Measurements from ENCODE around the gene TP53BP1. TPM values are rescaled to one million over a fixed set of nuclear protein-coding genes. Genes with fewer than 3 reads are reported as not detected.
"Not testable (repeated sequence)": the region's sequence is repeated elsewhere in the genome, so short reads cannot be mapped to it uniquely, and the experiment has no call there.

TP53BP1 gene
- total RNA-seq (100 to 1,000 TPM in 1 of 2 donors, 10 to 100 TPM in 1; 96.0 to 109 TPM), polyA plus RNA-seq (ENCODE audit: insufficient read length in 2 of 2) (10 to 100 TPM; 78.8 to 81.5 TPM)
- long read RNA-seq, donor 1, full-length matches to known transcripts, result 4 of 137 reads
- long read RNA-seq, donor 1, partial matches to known transcripts, result 133 of 137 reads
- long read RNA-seq, donor 1, other reads (novel, unspliced or antisense), result 0 of 137 reads
- long read RNA-seq, donor 2, partial matches to known transcripts, result 16 of 19 reads
- long read RNA-seq, donor 2, other reads (novel, unspliced or antisense), result 0 of 19 reads
- long read RNA-seq, donor 3, partial matches to known transcripts, result 8 of 8 reads
- long read RNA-seq, donor 3, other reads (novel, unspliced or antisense), result 0 of 8 reads
- long read RNA-seq, donor 4, partial matches to known transcripts, result 75 of 77 reads
- long read RNA-seq, donor 4, other reads (novel, unspliced or antisense), result 0 of 77 reads

GRCh38 chr15:43492673-43493601 is at the start of gene TP53BP1:
TP53BP1 (minus strand) TSS chr15:43493156; CDS start chr15:43493043, 113 bp downstream.
- peak; percentile 86 to 99 (median 94) for DNase-seq (ENCODE audit: low read depth in 4 of 6, low spot score in 6 of 6)
- no peaks in the 10 kb centered on the region for H3K9me3 ChIP-seq (ENCODE audit: control insufficient read depth, insufficient read depth, low read length)
- peaks cover 18% of the 10 kb centered on the region for H3K36me3 ChIP-seq (ENCODE audit: control insufficient read depth, insufficient read depth, low read length)
- H3K4me1 ChIP-seq (ENCODE audit: control insufficient read depth, insufficient read depth, low read length), result peaks cover 6% of the 10 kb centered on the region
- peak within 1 kb of the TSS; percentile 93 for H3K4me3 ChIP-seq (ENCODE audit: low read depth, low read length)
- under 1% methylated on average over 46 of the region's 54 CpGs for WGBS (ENCODE audit: insufficient coverage)
- H3K27me3 ChIP-seq (ENCODE audit: control insufficient read depth, insufficient read depth, low read length), result no peaks in the 10 kb centered on the region
- peak within 1 kb of the TSS; percentile 93 for H3K27ac ChIP-seq (ENCODE audit: low read depth, low read length)

GRCh38 chr15:43541785-43542184 is 48.8 kb upstream of the TP53BP1 start:
- H3K27me3 ChIP-seq (ENCODE audit: control insufficient read depth, insufficient read depth, low read length), result no peaks in the 10 kb centered on the region
- no peaks in the 10 kb centered on the region for H3K4me1 ChIP-seq (ENCODE audit: control insufficient read depth, insufficient read depth, low read length)
- H3K27ac ChIP-seq (ENCODE audit: low read depth, low read length), result no peak overlapping the region
- DNase-seq (ENCODE audit: low read depth in 4 of 6, low spot score in 6 of 6), result no peak
- no peak overlapping the region for H3K4me3 ChIP-seq (ENCODE audit: low read depth, low read length)
- H3K9me3 ChIP-seq (ENCODE audit: control insufficient read depth, insufficient read depth, low read length), result no peaks in the 10 kb centered on the region
- H3K36me3 ChIP-seq (ENCODE audit: control insufficient read depth, insufficient read depth, low read length), result peaks cover 5% of the 10 kb centered on the region

GRCh38 chr15:43538091-43538490 is 45.1 kb upstream of the TP53BP1 start:
- Histone ChIP-seq H3K27ac (ENCODE audit: low read depth, low read length) (no peak overlapping the region), H3K4me1 (ENCODE audit: control insufficient read depth, insufficient read depth, low read length) (peaks cover 4% of the 10 kb centered on the region), H3K36me3 (ENCODE audit: control insufficient read depth, insufficient read depth, low read length) (peaks cover 15% of the 10 kb centered on the region), H3K4me3 (ENCODE audit: low read depth, low read length) (no peak overlapping the region), H3K27me3 (ENCODE audit: control insufficient read depth, insufficient read depth, low read length) (no peaks in the 10 kb centered on the region), H3K9me3 (ENCODE audit: control insufficient read depth, insufficient read depth, low read length) (no peaks in the 10 kb centered on the region)
- no peak for DNase-seq (ENCODE audit: low read depth in 4 of 6, low spot score in 6 of 6)
- WGBS (ENCODE audit: insufficient coverage), result 100% methylated on average over 1 of the region's 2 CpGs

- WGBS (ENCODE audit: insufficient coverage), result 94% methylated on average over 3 of the region's 3 CpGs
- peaks cover 29% of the 10 kb centered on the region for H3K36me3 ChIP-seq (ENCODE audit: control insufficient read depth, insufficient read depth, low read length)
- no peaks in the 10 kb centered on the region for H3K27me3 ChIP-seq (ENCODE audit: control insufficient read depth, insufficient read depth, low read length)
- no peaks in the 10 kb centered on the region for H3K9me3 ChIP-seq (ENCODE audit: control insufficient read depth, insufficient read depth, low read length)
- no peak for DNase-seq (ENCODE audit: low read depth in 4 of 6, low spot score in 6 of 6)
- peaks cover 9% of the 10 kb centered on the region for H3K4me1 ChIP-seq (ENCODE audit: control insufficient read depth, insufficient read depth, low read length)
- H3K4me3 ChIP-seq (ENCODE audit: low read depth, low read length), result no peak overlapping the region
- no peak overlapping the region for H3K27ac ChIP-seq (ENCODE audit: low read depth, low read length)
Measured at GRCh38 chr15:43534897-43535296, 41.9 kb upstream of the TP53BP1 start.

GRCh38 chr15:43532826-43533225 is 39.9 kb upstream of the TP53BP1 start:
- no CpG with 5 or more reads among the region's 5 CpGs for WGBS (ENCODE audit: insufficient coverage)
- not testable (repeated sequence) for DNase-seq (ENCODE audit: low read depth in 4 of 6, low spot score in 6 of 6)

GRCh38 chr15:43531018-43531670 is 38.2 kb upstream of the TP53BP1 start:
- H3K36me3 ChIP-seq (ENCODE audit: control insufficient read depth, insufficient read depth, low read length), result peaks cover 62% of the 10 kb centered on the region
- DNase-seq (ENCODE audit: low read depth in 4 of 6, low spot score in 6 of 6), result peak in 2 of 6 donors; percentile 16 to 28
- H3K27me3 ChIP-seq (ENCODE audit: control insufficient read depth, insufficient read depth, low read length), result no peaks in the 10 kb centered on the region
- peak overlapping the region; percentile 29 for H3K27ac ChIP-seq (ENCODE audit: low read depth, low read length)
- peaks cover 12% of the 10 kb centered on the region for H3K4me1 ChIP-seq (ENCODE audit: control insufficient read depth, insufficient read depth, low read length)
- H3K9me3 ChIP-seq (ENCODE audit: control insufficient read depth, insufficient read depth, low read length), result no peaks in the 10 kb centered on the region
- WGBS (ENCODE audit: insufficient coverage), result 18% methylated on average over 6 of the region's 7 CpGs
- no peak overlapping the region for H3K4me3 ChIP-seq (ENCODE audit: low read depth, low read length)

More at GRCh38 chr15:43532826-43533225, 39.9 kb upstream of the TP53BP1 start:
- H3K27ac ChIP-seq (ENCODE audit: low read depth, low read length); H3K27me3 ChIP-seq (ENCODE audit: control insufficient read depth, insufficient read depth, low read length); H3K4me3 ChIP-seq (ENCODE audit: low read depth, low read length); H3K9me3 ChIP-seq (ENCODE audit: control insufficient read depth, insufficient read depth, low read length): not testable (repeated sequence)
- H3K4me1 ChIP-seq (ENCODE audit: control insufficient read depth, insufficient read depth, low read length), result peaks cover 12% of the 10 kb centered on the region
- H3K36me3 ChIP-seq (ENCODE audit: control insufficient read depth, insufficient read depth, low read length), result peaks cover 45% of the 10 kb centered on the region

- peaks cover 9% of the 10 kb centered on the region for H3K4me1 ChIP-seq (ENCODE audit: control insufficient read depth, insufficient read depth, low read length)
- H3K27me3 ChIP-seq (ENCODE audit: control insufficient read depth, insufficient read depth, low read length), result no peaks in the 10 kb centered on the region
- 82% methylated on average over 10 of the region's 12 CpGs for WGBS (ENCODE audit: insufficient coverage)
- H3K4me3 ChIP-seq (ENCODE audit: low read depth, low read length), result no peak overlapping the region
- DNase-seq (ENCODE audit: low read depth in 4 of 6, low spot score in 6 of 6), result no peak
- no peak overlapping the region for H3K27ac ChIP-seq (ENCODE audit: low read depth, low read length)
- no peaks in the 10 kb centered on the region for H3K9me3 ChIP-seq (ENCODE audit: control insufficient read depth, insufficient read depth, low read length)
- H3K36me3 ChIP-seq (ENCODE audit: control insufficient read depth, insufficient read depth, low read length), result peaks cover 69% of the 10 kb centered on the region
Measured at GRCh38 chr15:43529587-43530345, 36.8 kb upstream of the TP53BP1 start.

GRCh38 chr15:43529141-43529540 is 36.2 kb upstream of the TP53BP1 start:
- Histone ChIP-seq H3K36me3 (ENCODE audit: control insufficient read depth, insufficient read depth, low read length) (peaks cover 69% of the 10 kb centered on the region), H3K27ac (ENCODE audit: low read depth, low read length) (no peak overlapping the region), H3K9me3 (ENCODE audit: control insufficient read depth, insufficient read depth, low read length) (no peaks in the 10 kb centered on the region), H3K27me3 (ENCODE audit: control insufficient read depth, insufficient read depth, low read length) (no peaks in the 10 kb centered on the region), H3K4me3 (ENCODE audit: low read depth, low read length) (no peak overlapping the region), H3K4me1 (ENCODE audit: control insufficient read depth, insufficient read depth, low read length) (peaks cover 8% of the 10 kb centered on the region)
- 93% methylated on average over 12 of the region's 15 CpGs for WGBS (ENCODE audit: insufficient coverage)
- DNase-seq (ENCODE audit: low read depth in 4 of 6, low spot score in 6 of 6), result no peak
